Mesendoderm (in vitro differentiated cells): Measurements from ENCODE around the gene NTRK3.
A peak's percentile ranks its signal among the peaks of the same experiment; 100 is the strongest.

Experiments
- DNase-seq: peaks from one replicate; pipeline ENCODE4 v3.0.0; 2013
- H2AK5ac ChIP-seq: 2 replicates; pipeline ENCODE4 v1.6.1; 2013; ENCODE audit warnings: low read length, inconsistent platforms
- H2BK120ac ChIP-seq: 2 replicates; pipeline ENCODE4 v1.6.1; 2013; ENCODE audit warnings: low read depth, mild to moderate bottlenecking, low read length, moderate library complexity, mixed read lengths
- H2BK15ac ChIP-seq: replicated peaks from 2 replicates; pipeline ENCODE4 v1.6.1; 2013; ENCODE audit warnings: low read depth, mild to moderate bottlenecking, moderate library complexity
- H2BK5ac ChIP-seq: 2 replicates; pipeline ENCODE4 v1.6.1; 2013; ENCODE audit warnings: low read length, inconsistent platforms
- H3K18ac ChIP-seq: 2 replicates; pipeline ENCODE4 v1.6.1; 2013; ENCODE audit warnings: mild to moderate bottlenecking, low read length, mixed read lengths
- H3K23ac ChIP-seq: one replicate; pipeline ENCODE4 v1.6.1; 2013; ENCODE audit warnings: low read length
- H3K27ac ChIP-seq: 2 replicates; pipeline ENCODE4 v1.5.1; 2013; ENCODE audit warnings: low read depth, mild to moderate bottlenecking, inconsistent platforms, low read length, moderate library complexity
- H3K27me3 ChIP-seq: 2 replicates; pipeline ENCODE4 v1.6.1; 2013; ENCODE audit warnings: low read length, control low read depth, mild to moderate bottlenecking, inconsistent platforms; ENCODE audit not compliant: insufficient read depth, poor library complexity
- H3K36me3 ChIP-seq: 2 replicates; pipeline ENCODE4 v1.6.1; 2013; ENCODE audit warnings: low read length, inconsistent platforms; ENCODE audit not compliant: control insufficient read depth, insufficient read depth
- H3K4ac ChIP-seq: one replicate; pipeline ENCODE4 v1.6.1; 2013; ENCODE audit warnings: low read depth, mild to moderate bottlenecking, low read length, moderate library complexity
- H3K4me1 ChIP-seq: 2 replicates; pipeline ENCODE4 v1.6.1; 2013; ENCODE audit warnings: low read depth, low read length, inconsistent platforms; ENCODE audit not compliant: control insufficient read depth
- H3K4me2 ChIP-seq: 2 replicates; pipeline ENCODE4 v1.6.1; 2013; ENCODE audit warnings: low read length
- H3K4me3 ChIP-seq: 2 replicates; pipeline ENCODE4 v1.5.1; 2013; ENCODE audit warnings: mild to moderate bottlenecking, low read length
- H3K56ac ChIP-seq: one replicate; pipeline ENCODE4 v1.6.1; 2013; ENCODE audit warnings: low read length
- H3K79me1 ChIP-seq: 2 replicates; pipeline ENCODE4 v1.6.1; 2013; ENCODE audit warnings: low read length, inconsistent platforms
- H3K79me2 ChIP-seq: 2 replicates; pipeline ENCODE4 v1.6.1; 2013; ENCODE audit warnings: mild to moderate bottlenecking, low read length; ENCODE audit not compliant: control insufficient read depth, insufficient read depth
- H3K9ac ChIP-seq: 2 replicates; pipeline ENCODE4 v1.6.1; 2013; ENCODE audit warnings: low read length, inconsistent platforms
- H4K5ac ChIP-seq: one replicate; pipeline ENCODE4 v1.6.1; 2013; ENCODE audit warnings: low read length
- H4K8ac ChIP-seq: one replicate; pipeline ENCODE4 v1.6.1; 2013; ENCODE audit warnings: low read depth, mild to moderate bottlenecking, control low read depth, low read length, moderate library complexity
- WGBS: extraction: QIAGEN DNeasy Blood & Tissue Kit; methylation state at CpG from one replicate; pipeline ENCODE4 v1.1.7; 2013; ENCODE audit warnings: low lambda C conversion rate, missing lambda C conversion rate; ENCODE audit not compliant: insufficient coverage; ENCODE audit errors: extremely low coverage; 5-methylcytosine and 5-hydroxymethylcytosine counted together

The NTRK3 gene

DNA sequence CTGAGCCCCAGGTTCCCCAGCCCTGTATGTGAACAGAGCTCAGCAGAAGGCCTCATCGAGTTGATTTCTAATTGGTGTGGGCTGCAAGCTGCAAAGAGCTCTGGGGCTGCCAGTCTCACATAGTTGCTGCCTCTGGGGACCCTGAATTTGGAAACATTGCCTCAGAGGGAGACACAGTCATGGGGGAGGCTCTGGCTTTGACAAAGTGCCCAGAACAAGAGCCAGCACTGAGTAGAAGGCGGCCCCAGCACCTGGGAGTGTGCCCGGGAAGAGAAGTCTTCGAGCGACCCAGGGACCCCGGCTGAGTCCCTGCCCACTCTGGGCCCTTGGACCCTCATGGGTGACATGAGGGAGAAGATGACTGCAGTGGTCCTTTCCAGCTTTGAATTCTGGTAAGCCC lies 7.3 kb downstream of the NTRK3 start:
- Histone ChIP-seq H3K79me2 (no peaks in the 10 kb centered on the region), H3K27ac (no peak overlapping the region), H3K56ac (no peak overlapping the region), H2AK5ac (no peak overlapping the region), H2BK120ac (no peak overlapping the region), H3K27me3 (peaks cover 5% of the 10 kb centered on the region), H3K9ac (no peak overlapping the region), H3K79me1 (no peaks in the 10 kb centered on the region), H4K5ac (no peak overlapping the region), H3K23ac (no peak overlapping the region), H2BK15ac (no peak overlapping the region), H3K4me3 (no peak overlapping the region), H3K36me3 (no peaks in the 10 kb centered on the region), H3K4me2 (no peak overlapping the region), H3K18ac (no peak overlapping the region), H3K4me1 (peaks cover 3% of the 10 kb centered on the region), H3K4ac (no peak overlapping the region), H2BK5ac (no peak overlapping the region), H4K8ac (no peak overlapping the region)
- WGBS, result no CpG with 5 or more reads among the region's 6 CpGs
- DNase-seq, result no peak

DNA sequence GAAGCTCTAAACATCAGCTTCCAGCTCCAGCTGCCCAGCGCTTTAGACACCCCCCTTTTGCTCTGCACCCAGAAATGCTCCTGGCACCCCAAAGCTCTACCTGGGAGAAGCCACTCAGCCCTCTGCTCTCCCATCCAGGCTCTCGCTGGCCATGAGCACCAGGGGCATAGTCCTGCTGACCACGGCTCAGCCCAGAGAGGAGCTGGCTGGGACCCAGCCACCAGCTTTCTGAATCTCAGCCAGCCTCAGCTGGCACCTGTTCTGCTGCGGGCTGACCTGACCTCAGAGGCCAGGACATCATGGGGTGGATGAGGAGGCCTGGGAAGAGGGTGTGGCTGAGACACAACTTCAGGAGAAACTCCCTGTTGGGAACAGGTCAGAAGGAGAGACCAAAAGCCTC lies 8.6 kb downstream of the NTRK3 start:
- Histone ChIP-seq H3K27me3 (no peaks in the 10 kb centered on the region), H3K56ac (no peak overlapping the region), H2AK5ac (no peak overlapping the region), H3K27ac (no peak overlapping the region), H3K4me2 (no peak overlapping the region), H2BK15ac (no peak overlapping the region), H3K4ac (no peak overlapping the region), H3K79me1 (no peaks in the 10 kb centered on the region), H3K79me2 (no peaks in the 10 kb centered on the region), H2BK5ac (no peak overlapping the region), H3K4me3 (no peak overlapping the region), H4K5ac (no peak overlapping the region), H3K23ac (no peak overlapping the region), H4K8ac (no peak overlapping the region), H3K4me1 (peaks cover 3% of the 10 kb centered on the region), H3K18ac (no peak overlapping the region), H3K36me3 (no peaks in the 10 kb centered on the region), H3K9ac (no peak overlapping the region), H2BK120ac (no peak overlapping the region)
- DNase-seq, result no peak
- no CpG with 5 or more reads among the region's 4 CpGs for WGBS

DNA sequence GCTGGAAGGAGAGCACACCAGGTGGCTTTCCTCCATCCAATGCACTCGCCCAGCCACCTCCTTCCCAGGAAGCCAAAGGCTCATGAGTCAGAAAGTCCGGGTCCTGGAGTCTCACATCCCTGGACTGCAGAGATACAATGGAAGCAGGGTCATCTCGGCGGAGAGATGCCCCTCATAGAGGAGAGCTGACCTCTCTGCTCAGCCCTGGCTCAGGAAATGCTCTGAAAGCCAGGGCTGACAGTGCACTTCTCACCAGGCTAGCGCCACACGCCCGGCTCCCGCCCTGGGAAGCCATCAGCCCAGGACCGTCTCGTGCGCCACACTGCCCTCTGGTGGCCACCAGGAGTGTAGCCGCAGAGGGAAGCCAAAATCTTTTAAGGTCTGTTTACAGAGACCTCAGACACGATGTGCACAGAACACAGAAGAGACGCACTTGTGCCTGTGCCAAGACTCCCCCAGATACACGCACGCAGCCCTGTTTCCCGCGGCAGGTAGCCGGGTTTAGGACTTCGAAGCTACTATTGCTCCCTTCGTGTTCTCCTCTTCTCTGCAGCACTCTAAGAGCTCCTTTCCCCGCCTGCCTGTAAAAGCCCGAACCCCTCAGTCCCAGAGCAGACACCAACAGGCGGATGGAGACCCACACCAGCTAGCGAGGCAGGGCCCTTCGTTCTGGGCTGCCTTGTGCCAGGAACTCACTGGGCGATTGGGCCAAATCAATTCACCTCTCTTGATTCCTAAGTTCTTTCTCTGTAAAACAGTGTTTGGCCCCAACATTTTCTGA lies 9.7 kb downstream of the NTRK3 start:
- H3K23ac ChIP-seq, result no peak overlapping the region
- H3K79me1 ChIP-seq, result no peaks in the 10 kb centered on the region
- peak overlapping the region; percentile 7 for H3K4me2 ChIP-seq
- H2BK15ac ChIP-seq, result no peak overlapping the region
- H2BK5ac ChIP-seq, result no peak overlapping the region
- H2AK5ac ChIP-seq, result no peak overlapping the region
- peaks cover 3% of the 10 kb centered on the region for H3K4me1 ChIP-seq
- no peak overlapping the region for H4K8ac ChIP-seq
- no peak overlapping the region for H3K4ac ChIP-seq
- H3K4me3 ChIP-seq, result no peak overlapping the region
- H3K27ac ChIP-seq, result no peak overlapping the region
- peak; percentile 85 for DNase-seq
- no peaks in the 10 kb centered on the region for H3K79me2 ChIP-seq
- H3K36me3 ChIP-seq, result no peaks in the 10 kb centered on the region
- peak overlapping the region; percentile 36 for H3K56ac ChIP-seq
- H3K27me3 ChIP-seq, result no peaks in the 10 kb centered on the region
- no peak overlapping the region for H2BK120ac ChIP-seq
- H3K18ac ChIP-seq, result no peak overlapping the region
- peak overlapping the region; percentile 19 for H3K9ac ChIP-seq
- H4K5ac ChIP-seq, result no peak overlapping the region
- no CpG with 5 or more reads among the region's 27 CpGs for WGBS

DNA sequence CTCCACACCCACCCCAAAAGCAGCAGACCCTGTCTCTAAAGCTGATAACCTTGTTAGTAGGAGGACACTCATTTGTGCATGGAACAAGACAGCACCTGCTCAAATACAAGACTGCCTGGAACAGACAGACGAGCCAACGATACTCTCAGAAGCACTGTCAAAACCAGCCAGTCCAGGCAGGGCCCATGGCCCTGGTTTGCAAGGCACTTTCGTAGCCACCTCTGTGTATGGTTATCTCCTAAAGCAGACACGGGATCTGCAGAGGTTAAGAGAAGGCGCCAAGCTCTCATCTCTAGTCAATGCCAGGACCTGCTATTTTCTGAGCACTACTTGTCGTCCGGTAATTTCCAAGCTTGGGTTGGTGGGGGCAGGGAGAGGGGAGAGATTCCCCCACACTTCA lies 10.5 kb downstream of the NTRK3 start:
- Histone ChIP-seq H3K27me3 (no peaks in the 10 kb centered on the region), H3K36me3 (no peaks in the 10 kb centered on the region)
- no CpG with 5 or more reads among the region's 7 CpGs for WGBS

DNA sequence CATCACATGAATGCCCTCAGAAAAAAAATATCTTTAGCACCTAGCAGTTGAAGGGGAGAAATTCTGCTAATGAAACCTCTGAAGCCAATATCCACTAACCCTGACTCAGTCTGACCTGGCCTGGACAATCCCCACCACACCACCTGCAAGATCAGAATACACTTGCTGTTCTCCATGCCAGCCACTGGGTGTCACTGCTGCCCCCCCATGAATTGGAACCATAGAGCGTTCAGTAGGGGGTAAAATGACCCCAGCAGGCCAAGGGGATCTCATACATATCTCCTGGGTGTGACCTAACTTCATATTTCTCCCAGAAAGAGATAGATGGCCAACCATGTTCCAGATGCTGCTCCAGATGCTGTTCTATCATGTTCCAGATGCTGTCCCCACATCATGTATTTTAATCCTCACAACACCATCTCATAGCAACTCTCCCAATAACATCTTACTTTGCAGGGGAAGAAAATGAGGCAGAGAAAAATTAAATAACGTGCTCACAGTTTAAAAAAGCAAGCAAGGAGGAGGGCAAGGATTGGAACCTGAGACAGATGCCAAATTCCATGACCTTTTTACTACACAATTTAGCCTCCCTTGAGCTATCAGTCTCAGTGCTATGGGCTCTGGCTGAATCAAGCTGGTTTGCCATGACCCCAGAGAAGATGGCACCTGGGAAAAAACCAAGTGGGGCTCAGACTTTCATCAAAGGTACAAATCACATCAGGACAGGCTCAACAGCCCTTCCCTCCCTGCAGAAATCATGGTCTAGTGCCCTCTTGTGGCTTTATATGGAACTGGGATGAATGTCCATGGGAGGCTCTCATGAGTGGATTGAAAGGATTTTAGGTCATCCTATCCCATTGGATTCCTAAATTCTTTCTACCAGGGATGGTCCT lies 12.4 kb downstream of the NTRK3 start:
- no peak overlapping the region for H3K4me2 ChIP-seq

More for the DNA sequence above, 10.5 kb downstream of the NTRK3 start:
- Histone ChIP-seq H3K4me1 (peaks cover 3% of the 10 kb centered on the region), H2BK15ac (no peak overlapping the region), H3K9ac (no peak overlapping the region), H3K27ac (no peak overlapping the region), H3K4me2 (no peak overlapping the region), H3K56ac (no peak overlapping the region), H4K5ac (no peak overlapping the region), H2BK120ac (no peak overlapping the region), H3K4ac (no peak overlapping the region), H2AK5ac (no peak overlapping the region), H3K79me2 (no peaks in the 10 kb centered on the region), H3K4me3 (no peak overlapping the region), H3K23ac (no peak overlapping the region), H2BK5ac (no peak overlapping the region), H3K79me1 (no peaks in the 10 kb centered on the region), H4K8ac (no peak overlapping the region), H3K18ac (no peak overlapping the region)
- no peak for DNase-seq

More for the DNA sequence above, 12.4 kb downstream of the NTRK3 start:
- H4K8ac ChIP-seq, result no peak overlapping the region
- H3K9ac ChIP-seq, result no peak overlapping the region
- H3K56ac ChIP-seq, result no peak overlapping the region
- H3K27ac ChIP-seq, result no peak overlapping the region
- H2BK120ac ChIP-seq, result no peak overlapping the region
- no peaks in the 10 kb centered on the region for H3K36me3 ChIP-seq
- WGBS, result no CpG with 5 or more reads among the region's 2 CpGs
- no peaks in the 10 kb centered on the region for H3K27me3 ChIP-seq
- DNase-seq, result peak; percentile 75
- no peak overlapping the region for H3K18ac ChIP-seq
- H2BK5ac ChIP-seq, result no peak overlapping the region
- H2AK5ac ChIP-seq, result no peak overlapping the region
- no peaks in the 10 kb centered on the region for H3K79me2 ChIP-seq
- no peak overlapping the region for H3K23ac ChIP-seq
- no peak overlapping the region for H4K5ac ChIP-seq
- H2BK15ac ChIP-seq, result no peak overlapping the region
- H3K4me1 ChIP-seq, result peaks cover 3% of the 10 kb centered on the region
- H3K4ac ChIP-seq, result no peak overlapping the region
- H3K4me3 ChIP-seq, result no peak overlapping the region
- H3K79me1 ChIP-seq, result no peaks in the 10 kb centered on the region
